ENCODE measurements around the gene ARHGEF1. TPM values are rescaled to one million over a fixed set of nuclear protein-coding genes. Genes with fewer than 3 reads are reported as not detected.

The ARHGEF1 gene
- total RNA-seq, 1 donor from 2014 or later, result 73.1 TPM

DNA sequence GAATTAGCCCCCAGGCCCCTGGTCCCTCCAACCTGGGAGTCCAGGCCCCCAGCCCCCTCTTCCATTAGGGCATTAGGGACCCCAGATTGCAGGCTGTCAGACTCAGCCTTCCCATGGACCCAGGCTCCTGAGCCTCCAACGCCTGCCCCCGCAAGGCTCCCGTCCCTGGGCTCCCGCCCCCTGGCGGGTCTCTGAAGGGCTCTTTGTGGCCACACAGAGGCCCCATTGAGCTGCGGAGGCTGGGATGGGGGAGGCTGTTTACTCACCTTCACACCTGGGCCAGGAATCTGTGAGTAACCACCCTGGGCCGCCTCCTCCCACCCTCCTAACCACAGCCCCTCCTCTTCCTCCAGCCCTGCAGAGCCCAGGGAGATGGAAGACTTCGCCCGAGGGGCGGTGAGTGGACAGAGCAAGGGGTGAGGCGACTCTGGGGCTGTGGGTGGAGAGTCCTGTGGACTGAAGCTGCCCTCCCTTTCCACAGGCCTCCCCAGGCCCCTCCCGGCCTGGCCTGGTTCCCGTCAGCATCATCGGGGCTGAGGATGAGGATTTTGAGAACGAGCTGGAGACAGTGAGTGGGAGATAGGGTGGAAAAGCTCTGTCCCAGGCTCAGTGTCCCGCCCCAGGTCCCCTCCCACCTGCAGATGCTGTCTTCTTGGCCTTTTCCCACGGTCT is 4.9 kb downstream of the ARHGEF1 start:
- Histone ChIP-seq H3K79me2 (ENCODE audit: insufficient read depth, low read length) (peaks cover 63% of the 10 kb centered on the region), H3K4me2 (ENCODE audit: low read length) (peak overlapping the region; percentile 63), H3K36me3 (ENCODE audit: insufficient read depth, low read length) (peaks cover 10% of the 10 kb centered on the region), H3K9ac (ENCODE audit: low read length) (peak overlapping the region; percentile 42), H3K4me3 (ENCODE audit: insufficient read depth, low read depth, low read length) (no peak overlapping the region), H3K27me3 (ENCODE audit: insufficient read depth, low read length) (no peaks in the 10 kb centered on the region), H3K9me3 (ENCODE audit: insufficient read depth, low read depth, low read length) (no peaks in the 10 kb centered on the region), H4K20me1 (ENCODE audit: insufficient read depth, low read length) (peaks cover 66% of the 10 kb centered on the region), H3K27ac (ENCODE audit: low read depth, low read length) (peak overlapping the region; percentile 67), H3K4me1 (ENCODE audit: insufficient read depth, low read length) (peaks cover 27% of the 10 kb centered on the region), H2AFZ (ENCODE audit: low read depth, low read length) (no peak overlapping the region)
- no peak for FAIRE-seq
- Mint-ChIP-seq H3K9me3 (ENCODE audit: unreplicated experiment) (no peaks in the 10 kb centered on the region), H3K36me3 (ENCODE audit: low read depth, unreplicated experiment) (peaks cover 19% of the 10 kb centered on the region), H3K27ac (ENCODE audit: unreplicated experiment) (peak overlapping the region; percentile 35), H3K4me1 (ENCODE audit: low read depth, unreplicated experiment) (peaks cover 25% of the 10 kb centered on the region), H3K4me3 (ENCODE audit: unreplicated experiment) (no peak overlapping the region), H3K27me3 (ENCODE audit: low read depth, unreplicated experiment) (no peaks in the 10 kb centered on the region)
- TF ChIP-seq, protein P1, sequence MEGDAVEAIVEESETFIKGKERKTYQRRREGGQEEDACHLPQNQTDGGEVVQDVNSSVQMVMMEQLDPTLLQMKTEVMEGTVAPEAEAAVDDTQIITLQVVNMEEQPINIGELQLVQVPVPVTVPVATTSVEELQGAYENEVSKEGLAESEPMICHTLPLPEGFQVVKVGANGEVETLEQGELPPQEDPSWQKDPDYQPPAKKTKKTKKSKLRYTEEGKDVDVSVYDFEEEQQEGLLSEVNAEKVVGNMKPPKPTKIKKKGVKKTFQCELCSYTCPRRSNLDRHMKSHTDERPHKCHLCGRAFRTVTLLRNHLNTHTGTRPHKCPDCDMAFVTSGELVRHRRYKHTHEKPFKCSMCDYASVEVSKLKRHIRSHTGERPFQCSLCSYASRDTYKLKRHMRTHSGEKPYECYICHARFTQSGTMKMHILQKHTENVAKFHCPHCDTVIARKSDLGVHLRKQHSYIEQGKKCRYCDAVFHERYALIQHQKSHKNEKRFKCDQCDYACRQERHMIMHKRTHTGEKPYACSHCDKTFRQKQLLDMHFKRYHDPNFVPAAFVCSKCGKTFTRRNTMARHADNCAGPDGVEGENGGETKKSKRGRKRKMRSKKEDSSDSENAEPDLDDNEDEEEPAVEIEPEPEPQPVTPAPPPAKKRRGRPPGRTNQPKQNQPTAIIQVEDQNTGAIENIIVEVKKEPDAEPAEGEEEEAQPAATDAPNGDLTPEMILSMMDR (IDR thresholded peaks at IDR 0.05; ENCODE audit: insufficient read depth, low read depth, low read length), result peak; percentile 13
- no peak for TF ChIP-seq EZH2 (IDR thresholded peaks at IDR 0.05; ENCODE audit: insufficient read depth, low read length)
- peak; percentile 77 for DNase-seq (ENCODE audit: low read depth)

DNA sequence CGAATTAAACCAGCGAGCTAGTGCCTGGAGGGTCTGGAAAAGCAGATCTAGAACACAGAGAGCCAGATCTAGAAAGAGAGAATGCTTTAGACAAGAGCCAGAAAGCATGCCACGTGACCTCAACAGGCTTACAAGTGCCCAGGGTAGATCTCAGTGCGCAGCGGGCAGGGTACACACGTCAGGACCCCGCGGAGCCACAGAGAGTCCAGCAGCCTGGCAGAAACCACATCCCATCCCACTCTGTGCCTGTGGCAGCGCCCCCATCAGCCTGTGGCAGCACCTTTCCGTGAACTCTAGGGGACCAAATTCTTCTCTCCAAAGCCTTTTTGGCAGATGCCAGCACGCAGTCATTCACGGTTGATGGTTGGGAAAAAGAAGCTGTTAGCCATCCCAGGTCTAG is 5.9 kb downstream of the ARHGEF1 start:
- H3K27me3 ChIP-seq (ENCODE audit: insufficient read depth, low read length), result no peaks in the 10 kb centered on the region
- FAIRE-seq, result no peak
- DNase-seq (ENCODE audit: low read depth), result no peak
- H3K9ac ChIP-seq (ENCODE audit: low read length), result no peak overlapping the region
- H4K20me1 ChIP-seq (ENCODE audit: insufficient read depth, low read length), result peaks cover 66% of the 10 kb centered on the region
- no peak overlapping the region for H3K27ac Mint-ChIP-seq (ENCODE audit: unreplicated experiment)
- H3K27me3 Mint-ChIP-seq (ENCODE audit: low read depth, unreplicated experiment), result no peaks in the 10 kb centered on the region
- no peak overlapping the region for H3K4me3 ChIP-seq (ENCODE audit: insufficient read depth, low read depth, low read length)
- H3K36me3 Mint-ChIP-seq (ENCODE audit: low read depth, unreplicated experiment), result peaks cover 19% of the 10 kb centered on the region
- no peak for TF ChIP-seq EZH2 (IDR thresholded peaks at IDR 0.05; ENCODE audit: insufficient read depth, low read length)
- TF ChIP-seq, protein P1 (IDR thresholded peaks at IDR 0.05; ENCODE audit: insufficient read depth, low read depth, low read length), result no peak
- peaks cover 25% of the 10 kb centered on the region for H3K4me1 Mint-ChIP-seq (ENCODE audit: low read depth, unreplicated experiment)
- peaks cover 27% of the 10 kb centered on the region for H3K4me1 ChIP-seq (ENCODE audit: insufficient read depth, low read length)
- H3K4me2 ChIP-seq (ENCODE audit: low read length), result no peak overlapping the region
- peaks cover 63% of the 10 kb centered on the region for H3K79me2 ChIP-seq (ENCODE audit: insufficient read depth, low read length)
- no peaks in the 10 kb centered on the region for H3K9me3 ChIP-seq (ENCODE audit: insufficient read depth, low read depth, low read length)
- no peak overlapping the region for H3K27ac ChIP-seq (ENCODE audit: low read depth, low read length)
- H3K36me3 ChIP-seq (ENCODE audit: insufficient read depth, low read length), result peaks cover 10% of the 10 kb centered on the region
- no peak overlapping the region for H2AFZ ChIP-seq (ENCODE audit: low read depth, low read length)
- no peaks in the 10 kb centered on the region for H3K9me3 Mint-ChIP-seq (ENCODE audit: unreplicated experiment)
- peak overlapping the region; percentile 40 for H3K4me3 Mint-ChIP-seq (ENCODE audit: unreplicated experiment)

DNA sequence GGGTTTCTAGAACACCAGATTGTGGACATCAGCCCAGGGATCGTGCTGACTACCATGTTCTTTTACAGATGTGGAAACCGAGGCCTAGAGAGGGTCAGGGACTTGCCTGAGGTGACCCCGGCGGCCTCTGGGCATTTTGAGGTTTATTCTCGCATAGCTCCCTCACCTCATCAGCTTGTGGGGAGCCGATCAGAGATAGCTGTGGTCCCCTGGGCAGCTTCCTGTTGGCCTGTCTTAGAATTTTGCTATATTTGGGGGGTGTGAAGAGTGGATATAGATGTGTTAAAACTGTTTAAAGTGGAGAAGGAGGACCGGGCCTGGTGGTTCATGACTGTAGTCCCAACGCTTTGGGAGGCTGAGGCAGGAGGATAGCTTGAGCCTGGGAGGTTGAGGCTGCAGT is 6.9 kb downstream of the ARHGEF1 start:
- Mint-ChIP-seq H3K4me3 (ENCODE audit: unreplicated experiment) (no peak overlapping the region), H3K27ac (ENCODE audit: unreplicated experiment) (no peak overlapping the region), H3K4me1 (ENCODE audit: low read depth, unreplicated experiment) (peaks cover 25% of the 10 kb centered on the region), H3K27me3 (ENCODE audit: low read depth, unreplicated experiment) (no peaks in the 10 kb centered on the region), H3K9me3 (ENCODE audit: unreplicated experiment) (no peaks in the 10 kb centered on the region), H3K36me3 (ENCODE audit: low read depth, unreplicated experiment) (peaks cover 19% of the 10 kb centered on the region)
- H3K4me2 ChIP-seq (ENCODE audit: low read length), result no peak overlapping the region
- H3K9me3 ChIP-seq (ENCODE audit: insufficient read depth, low read depth, low read length), result no peaks in the 10 kb centered on the region
- no peak for DNase-seq (ENCODE audit: low read depth)
- H3K4me3 ChIP-seq (ENCODE audit: insufficient read depth, low read depth, low read length), result no peak overlapping the region
- no peak overlapping the region for H3K9ac ChIP-seq (ENCODE audit: low read length)
- no peaks in the 10 kb centered on the region for H3K27me3 ChIP-seq (ENCODE audit: insufficient read depth, low read length)
- H3K4me1 ChIP-seq (ENCODE audit: insufficient read depth, low read length), result peaks cover 26% of the 10 kb centered on the region
- peaks cover 65% of the 10 kb centered on the region for H4K20me1 ChIP-seq (ENCODE audit: insufficient read depth, low read length)
- no peak for FAIRE-seq
- no peak overlapping the region for H2AFZ ChIP-seq (ENCODE audit: low read depth, low read length)
- TF ChIP-seq, protein P1 (IDR thresholded peaks at IDR 0.05; ENCODE audit: insufficient read depth, low read depth, low read length), result no peak
- no peak for TF ChIP-seq EZH2 (IDR thresholded peaks at IDR 0.05; ENCODE audit: insufficient read depth, low read length)
- H3K27ac ChIP-seq (ENCODE audit: low read depth, low read length), result no peak overlapping the region
- H3K79me2 ChIP-seq (ENCODE audit: insufficient read depth, low read length), result peaks cover 55% of the 10 kb centered on the region
- peaks cover 10% of the 10 kb centered on the region for H3K36me3 ChIP-seq (ENCODE audit: insufficient read depth, low read length)

Data from astrocyte (in vitro differentiated cells and primary cell).